ENCODE results near the gene NLN.

NLN gene

GRCh38 chr5:65734921-65735320 is 12.9 kb downstream of the NLN start:
- TF ChIP-seq CTCF (IDR thresholded peaks at IDR 0.05): no peak
- H3K4me3 ChIP-seq: no peak overlapping the region
- DNase-seq (ENCODE audit: low spot score): no peak
- no peak overlapping the region for H3K27ac ChIP-seq

GRCh38 chr5:65736011-65736410 is 14.0 kb downstream of the NLN start:
- no peak for TF ChIP-seq CTCF (IDR thresholded peaks at IDR 0.05)
- Histone ChIP-seq H3K27ac (no peak overlapping the region), H3K4me3 (no peak overlapping the region)
- no peak for DNase-seq (ENCODE audit: low spot score)

GRCh38 chr5:65737842-65738241 is 15.8 kb downstream of the NLN start:
- H3K4me3 ChIP-seq: no peak overlapping the region
- no peak for DNase-seq (ENCODE audit: low spot score)
- TF ChIP-seq CTCF (IDR thresholded peaks at IDR 0.05): no peak

GRCh38 chr5:65738305-65738704 is 16.3 kb downstream of the NLN start:
- DNase-seq (ENCODE audit: low spot score): no peak

More at GRCh38 chr5:65737842-65738241, 15.8 kb downstream of the NLN start:
- no peak overlapping the region for H3K27ac ChIP-seq

GRCh38 chr5:65739162-65739561 is 17.2 kb downstream of the NLN start:
- TF ChIP-seq CTCF (IDR thresholded peaks at IDR 0.05): no peak
- no peak for DNase-seq (ENCODE audit: low spot score)
- no peak overlapping the region for H3K4me3 ChIP-seq

More at GRCh38 chr5:65738305-65738704, 16.3 kb downstream of the NLN start:
- Histone ChIP-seq H3K27ac (no peak overlapping the region), H3K4me3 (no peak overlapping the region)
- no peak for TF ChIP-seq CTCF (IDR thresholded peaks at IDR 0.05)

GRCh38 chr5:65742565-65743231 is 20.7 kb downstream of the NLN start:
- Histone ChIP-seq H3K27ac (no peak overlapping the region), H3K4me3 (no peak overlapping the region)
- TF ChIP-seq CTCF (IDR thresholded peaks at IDR 0.05): peak; percentile 35
- DNase-seq (ENCODE audit: low spot score): no peak

More at GRCh38 chr5:65739162-65739561, 17.2 kb downstream of the NLN start:
- no peak overlapping the region for H3K27ac ChIP-seq

GRCh38 chr5:65749221-65749844 is 27.3 kb downstream of the NLN start:
- no peak overlapping the region for H3K27ac ChIP-seq
- DNase-seq (ENCODE audit: low spot score): no peak
- no peak for TF ChIP-seq CTCF (IDR thresholded peaks at IDR 0.05)
- H3K4me3 ChIP-seq: no peak overlapping the region

All from coronary artery (tissue), 2 donors.